Measurements from ENCODE around the gene PCDHA1. TPM values are rescaled to one million over a fixed set of nuclear protein-coding genes. Genes with fewer than 3 reads are reported as not detected.

PCDHA1 gene
- total and polyA plus RNA-seq, 2 experiments from 2014 or later = 0.81 to 1.6 TPM

GRCh38 chr5:140967226-140967893, 181.4 kb downstream of the PCDHA1 start:
- H3K4me1 Mint-ChIP-seq = peaks cover 43% of the 10 kb centered on the region
- Histone ChIP-seq H3K27me3 (ENCODE audit: insufficient read depth) (peaks cover 43% of the 10 kb centered on the region), H3K27ac (ENCODE audit: low read depth) (no peak overlapping the region), H3K9me2 (ENCODE audit: insufficient read depth) (no peaks in the 10 kb centered on the region), H3K4me3 (peak overlapping the region; percentile 93), H2AFZ (peak overlapping the region; percentile 86), H3K79me2 (replicated peaks; ENCODE audit: insufficient read depth) (0 out of 2 replicates have a peak, but pooled peaks cover 14% of the 10 kb centered on the region), H3K36me3 (ENCODE audit: insufficient read depth) (no peaks in the 10 kb centered on the region), H3K4me1 (ENCODE audit: insufficient read depth) (peaks cover 14% of the 10 kb centered on the region), H3K4me2 (peak overlapping the region; percentile 99), H3F3A (replicated peaks; ENCODE audit: low read depth) (no peaks in the 10 kb centered on the region), H4K20me1 (replicated peaks; ENCODE audit: insufficient read depth) (0 out of 2 replicates have a peak, but pooled peaks cover 3% of the 10 kb centered on the region)
- peaks cover 26% of the 10 kb centered on the region for H3K27me3 Mint-ChIP-seq (ENCODE audit: insufficient read depth, low read depth, poor library complexity)
- ATAC-seq (peak; percentile 58), DNase-seq (ENCODE audit: low spot score) (peak; percentile 36)
- no peaks in the 10 kb centered on the region for H3K9me3 Mint-ChIP-seq
- TF ChIP-seq ETS1 (IDR thresholded peaks at IDR 0.05) = no peak
- peak in 1 of 2 experiments; percentile 20; a peak in 1 of 4 replicates for TF ChIP-seq CTCF (conservative IDR thresholded peaks at IDR 0.05; ENCODE audit: low read depth in 2 of 2)
- H3K36me3 Mint-ChIP-seq (ENCODE audit: low read depth) = peaks cover 4% of the 10 kb centered on the region; the same call in 2 of the 3 replicates
- peak overlapping the region; percentile 90 for H3K4me3 Mint-ChIP-seq
- H3K27ac Mint-ChIP-seq = no peak overlapping the region

GRCh38 chr5:140969880-140970279, 183.9 kb downstream of the PCDHA1 start:
- DNase-seq (ENCODE audit: low spot score) (no peak), ATAC-seq (no peak)
- Mint-ChIP-seq H3K27ac (no peak overlapping the region), H3K9me3 (no peaks in the 10 kb centered on the region), H3K4me1 (peaks cover 43% of the 10 kb centered on the region), H3K27me3 (ENCODE audit: insufficient read depth, low read depth, poor library complexity) (peaks cover 22% of the 10 kb centered on the region), H3K4me3 (no peak overlapping the region; the same call in 2 of the 3 replicates), H3K36me3 (ENCODE audit: low read depth) (peaks cover 4% of the 10 kb centered on the region; the same call in 2 of the 3 replicates)
- Histone ChIP-seq H3F3A (replicated peaks; ENCODE audit: low read depth) (no peaks in the 10 kb centered on the region), H3K27ac (ENCODE audit: low read depth) (no peak overlapping the region), H3K4me2 (no peak overlapping the region), H2AFZ (no peak overlapping the region), H3K27me3 (ENCODE audit: insufficient read depth) (peaks cover 36% of the 10 kb centered on the region), H3K79me2 (replicated peaks; ENCODE audit: insufficient read depth) (0 out of 2 replicates have a peak, but pooled peaks cover 15% of the 10 kb centered on the region), H3K9me2 (ENCODE audit: insufficient read depth) (no peaks in the 10 kb centered on the region), H3K4me3 (no peak overlapping the region), H3K36me3 (ENCODE audit: insufficient read depth) (no peaks in the 10 kb centered on the region), H4K20me1 (replicated peaks; ENCODE audit: insufficient read depth) (no peaks in the 10 kb centered on the region), H3K4me1 (ENCODE audit: insufficient read depth) (peaks cover 12% of the 10 kb centered on the region)
- TF ChIP-seq EZH2phosphoT487 (IDR thresholded peaks at IDR 0.05; ENCODE audit: unreplicated experiment) (no peak), CREB1 (CRISPR knock-in tag; IDR thresholded peaks at IDR 0.05; ENCODE audit: low read depth) (no peak), EZH2 (IDR thresholded peaks at IDR 0.05; ENCODE audit: low read depth, unreplicated experiment) (no peak), ZNF114 (CRISPR knock-in tag; IDR thresholded peaks at IDR 0.05) (no peak), REST (IDR thresholded peaks at IDR 0.05; ENCODE audit: unreplicated experiment) (no peak), CTCF (conservative IDR thresholded peaks at IDR 0.05; ENCODE audit: low read depth in 2 of 2) (no peak), ETS1 (IDR thresholded peaks at IDR 0.05) (no peak), NANOG (IDR thresholded peaks at IDR 0.05; ENCODE audit: borderline replicate concordance) (no peak), JUNB (IDR thresholded peaks at IDR 0.05; ENCODE audit: unreplicated experiment) (no peak), POLR2AphosphoS5 (IDR thresholded peaks at IDR 0.05; ENCODE audit: low read depth) (no peak)
